H9 (cell line): ENCODE data around the gene CHDH. TPM values are rescaled to one million over a fixed set of nuclear protein-coding genes. Genes with fewer than 3 reads are reported as not detected.

Experiments used
- DNase-seq: peaks from one replicate; pipeline ENCODE4 v3.0.0-alpha.2; 2017
- H2AFZ ChIP-seq: one replicate; pipeline ENCODE4 v1.6.1; 2013; ENCODE audit warnings: mild to moderate bottlenecking, low read length, control low read depth, moderate library complexity
- H2AK5ac ChIP-seq: 2 replicates; pipeline ENCODE4 v1.6.1; 2013; ENCODE audit warnings: low read length, control low read depth, mixed read lengths; ENCODE audit not compliant: insufficient read length
- H2BK120ac ChIP-seq: one replicate; pipeline ENCODE4 v1.6.1; 2013; ENCODE audit warnings: low read depth, mild to moderate bottlenecking, low read length, control low read depth, inconsistent platforms; ENCODE audit not compliant: poor library complexity, severe bottlenecking
- H2BK12ac ChIP-seq: 2 replicates; pipeline ENCODE4 v1.6.1; 2013; ENCODE audit warnings: low read length, control low read depth, mixed read lengths, low read depth; ENCODE audit not compliant: insufficient read length
- H2BK15ac ChIP-seq: 2 replicates; pipeline ENCODE4 v1.6.1; 2013; ENCODE audit warnings: low read depth, low read length, control low read depth
- H2BK20ac ChIP-seq: one replicate; pipeline ENCODE4 v1.6.1; 2013; ENCODE audit warnings: low read depth, mild to moderate bottlenecking, low read length, control low read depth, inconsistent platforms; ENCODE audit not compliant: poor library complexity, severe bottlenecking
- H2BK5ac ChIP-seq: 2 replicates; pipeline ENCODE4 v1.6.1; 2013; ENCODE audit warnings: low read length, control low read depth, mixed read lengths; ENCODE audit not compliant: insufficient read length
- H3K14ac ChIP-seq: 2 replicates; pipeline ENCODE4 v1.6.1; 2013; ENCODE audit warnings: low read length, control low read depth; ENCODE audit not compliant: insufficient read depth
- H3K18ac ChIP-seq: 2 replicates; pipeline ENCODE4 v1.6.1; 2013; ENCODE audit warnings: low read depth, mild to moderate bottlenecking, mixed read lengths, low read length, control low read depth; ENCODE audit not compliant: insufficient read length
- H3K23ac ChIP-seq: 2 replicates; pipeline ENCODE4 v1.6.1; 2013; ENCODE audit warnings: low read length, control low read depth, mixed read lengths, low read depth; ENCODE audit not compliant: insufficient read length
- H3K23me2 ChIP-seq: 2 replicates; pipeline ENCODE4 v1.6.1; 2013; ENCODE audit warnings: low read depth, mild to moderate bottlenecking, mixed read lengths, low read length, control low read depth; ENCODE audit not compliant: insufficient read length, poor library complexity, severe bottlenecking
- H3K27ac ChIP-seq: 2 replicates; pipeline ENCODE4 v1.5.1; 2013; ENCODE audit warnings: low read length, control low read depth, mixed read lengths, low read depth; ENCODE audit not compliant: insufficient read length
- H3K27me3 ChIP-seq: 2 replicates; pipeline ENCODE4 v1.6.1; 2013; ENCODE audit warnings: low read length, control low read depth, inconsistent platforms; ENCODE audit not compliant: insufficient read depth
- H3K4ac ChIP-seq: 2 replicates; pipeline ENCODE4 v1.6.1; 2013; ENCODE audit warnings: low read depth, mild to moderate bottlenecking, control low read depth, inconsistent platforms, low read length, moderate library complexity
- H3K4me1 ChIP-seq: 2 replicates; pipeline ENCODE4 v1.6.1; 2013; ENCODE audit warnings: low read length, control low read depth, inconsistent platforms; ENCODE audit not compliant: insufficient read depth
- H3K4me2 ChIP-seq: 2 replicates; pipeline ENCODE4 v1.6.1; 2013; ENCODE audit warnings: low read length, control low read depth, mixed read lengths; ENCODE audit not compliant: insufficient read length, insufficient read depth
- H3K56ac ChIP-seq: 2 replicates; pipeline ENCODE4 v1.6.1; 2013; ENCODE audit warnings: low read depth, mild to moderate bottlenecking, mixed read lengths, low read length, control low read depth; ENCODE audit not compliant: insufficient read length
- H3K79me1 ChIP-seq: 2 replicates; pipeline ENCODE4 v1.6.1; 2013; ENCODE audit warnings: low read depth, mild to moderate bottlenecking, moderate library complexity, low read length, control low read depth, inconsistent platforms; ENCODE audit not compliant: insufficient read depth, poor library complexity, severe bottlenecking
- H3K79me2 ChIP-seq: 2 replicates; pipeline ENCODE4 v1.6.1; 2013; ENCODE audit warnings: low read length, control low read depth, inconsistent platforms; ENCODE audit not compliant: insufficient read depth
- H3K9ac ChIP-seq: 2 replicates; pipeline ENCODE4 v1.6.1; 2013; ENCODE audit warnings: low read length, control low read depth, mixed read lengths; ENCODE audit not compliant: insufficient read length; ENCODE audit errors: extremely low read depth
- H3K9me3 ChIP-seq: one replicate; pipeline ENCODE4 v1.6.1; 2013; ENCODE audit warnings: low read depth, low read length, inconsistent platforms; ENCODE audit not compliant: control insufficient read depth
- H3T11ph ChIP-seq: one replicate; pipeline ENCODE4 v1.6.1; 2013; ENCODE audit warnings: mild to moderate bottlenecking, low read length, control low read depth, inconsistent platforms
- H4K20me1 ChIP-seq: one replicate; pipeline ENCODE4 v1.6.1; 2013; ENCODE audit not compliant: control insufficient read depth, insufficient read length, insufficient read depth
- H4K5ac ChIP-seq: 2 replicates; pipeline ENCODE4 v1.6.1; 2013; ENCODE audit warnings: low read depth, mild to moderate bottlenecking, mixed read lengths, low read length, control low read depth; ENCODE audit not compliant: insufficient read length
- H4K8ac ChIP-seq: replicated peaks from 2 replicates; pipeline ENCODE4 v1.6.1; 2013; ENCODE audit warnings: low read length, control low read depth, mixed read lengths, low read depth; ENCODE audit not compliant: insufficient read length
- H4K91ac ChIP-seq: 2 replicates; pipeline ENCODE4 v1.6.1; 2013; ENCODE audit warnings: low read depth, mild to moderate bottlenecking, moderate library complexity, mixed read lengths, low read length, control low read depth; ENCODE audit not compliant: insufficient read length
- H3K27ac Mint-ChIP-seq, 3 experiments: 2 replicates in 2 of 3; 3 replicates in 1 of 3; pipeline ENCODE4 v1.8.0; 2020 to 2021; ENCODE audit warnings: mixed read lengths in 3 of 3, mild to moderate bottlenecking in 1 of 3, moderate library complexity in 1 of 3
- H3K27me3 Mint-ChIP-seq: 2 replicates; pipeline ENCODE4 v1.8.0; 2021; ENCODE audit warnings: low read depth, mild to moderate bottlenecking, moderate library complexity, mixed read lengths
- H3K36me3 Mint-ChIP-seq, 3 experiments: 2 replicates in 2 of 3; 3 replicates in 1 of 3; pipeline ENCODE4 v1.8.0; 2020 to 2021; ENCODE audit warnings: low read depth in 3 of 3, mixed read lengths in 3 of 3; ENCODE audit not compliant: insufficient read depth in 1 of 3
- H3K4me1 Mint-ChIP-seq, 2 experiments: 2 replicates each; pipeline ENCODE4 v1.8.0; 2020; ENCODE audit warnings: mixed read lengths in 2 of 2
- H3K4me3 Mint-ChIP-seq, 2 experiments: 2 replicates in 1 of 2; 3 replicates in 1 of 2; pipeline ENCODE4 v1.8.0; 2020 to 2021; ENCODE audit warnings: mild to moderate bottlenecking in 2 of 2, mixed read lengths in 2 of 2, moderate library complexity in 1 of 2
- H3K9me3 Mint-ChIP-seq, 2 experiments: 2 replicates in 1 of 2; 3 replicates in 1 of 2; pipeline ENCODE4 v1.8.0; 2020; ENCODE audit warnings: mild to moderate bottlenecking in 2 of 2, mixed read lengths in 2 of 2, moderate library complexity in 1 of 2
- WGBS: extraction: QIAGEN DNeasy Blood & Tissue Kit; methylation state at CpG from one replicate; pipeline ENCODE4 v1.1.7; 2013; ENCODE audit warnings: missing lambda C conversion rate, low lambda C conversion rate, mixed read lengths; ENCODE audit not compliant: insufficient read length; ENCODE audit errors: extremely low coverage; 5-methylcytosine and 5-hydroxymethylcytosine counted together
- total RNA-seq: library from RNA; stranded (reverse); gene quantifications from 2 replicates; pipeline ENCODE4 v1.2.1, GENCODE V29; 2021
- TF ChIP-seq, protein P1 (sequence below): fragments of 200-600 bp; sonication (generic); conservative IDR thresholded peaks from 3 replicates; pipeline ENCODE4 v1.8.0; 2021; ENCODE audit warnings: antibody characterized with exemption, mild to moderate bottlenecking

CHDH gene
- total RNA-seq, 1 experiment from 2014 or later, result 11.0 TPM

GRCh38 chr3:53826048-53826447 lies 20.2 kb downstream of the CHDH start:
- Histone ChIP-seq H2BK20ac (no peak overlapping the region), H3K18ac (no peak overlapping the region), H2BK120ac (no peak overlapping the region), H3K4ac (no peak overlapping the region), H3K79me2 (no peaks in the 10 kb centered on the region), H3K4me2 (no peak overlapping the region), H3K56ac (no peak overlapping the region), H3K14ac (no peak overlapping the region), H3K79me1 (no peaks in the 10 kb centered on the region), H2AFZ (no peak overlapping the region), H4K8ac (no peak overlapping the region), H2AK5ac (no peak overlapping the region), H4K20me1 (no peaks in the 10 kb centered on the region), H3T11ph (no peak overlapping the region), H3K23ac (no peak overlapping the region), H3K9me3 (no peaks in the 10 kb centered on the region), H3K27ac (no peak overlapping the region), H3K9ac (no peak overlapping the region), H2BK5ac (no peak overlapping the region), H4K5ac (no peak overlapping the region), H3K27me3 (no peaks in the 10 kb centered on the region), H2BK12ac (no peak overlapping the region), H3K23me2 (no peaks in the 10 kb centered on the region), H3K4me1 (no peaks in the 10 kb centered on the region), H4K91ac (no peak overlapping the region), H2BK15ac (no peak overlapping the region)
- Mint-ChIP-seq H3K4me3 (no peak overlapping the region), H3K9me3 (no peaks in the 10 kb centered on the region), H3K27ac (no peak overlapping the region; a peak in 1 of 7 replicates), H3K27me3 (no peaks in the 10 kb centered on the region), H3K36me3 (no peaks in the 10 kb centered on the region; a peak in 3 of 7 replicates), H3K4me1 (peaks cover 4 to 10% of the 10 kb centered on the region in 2 experiments; a peak in 3 of 4 replicates)
- DNase-seq, result no peak
- TF ChIP-seq, protein P1, sequence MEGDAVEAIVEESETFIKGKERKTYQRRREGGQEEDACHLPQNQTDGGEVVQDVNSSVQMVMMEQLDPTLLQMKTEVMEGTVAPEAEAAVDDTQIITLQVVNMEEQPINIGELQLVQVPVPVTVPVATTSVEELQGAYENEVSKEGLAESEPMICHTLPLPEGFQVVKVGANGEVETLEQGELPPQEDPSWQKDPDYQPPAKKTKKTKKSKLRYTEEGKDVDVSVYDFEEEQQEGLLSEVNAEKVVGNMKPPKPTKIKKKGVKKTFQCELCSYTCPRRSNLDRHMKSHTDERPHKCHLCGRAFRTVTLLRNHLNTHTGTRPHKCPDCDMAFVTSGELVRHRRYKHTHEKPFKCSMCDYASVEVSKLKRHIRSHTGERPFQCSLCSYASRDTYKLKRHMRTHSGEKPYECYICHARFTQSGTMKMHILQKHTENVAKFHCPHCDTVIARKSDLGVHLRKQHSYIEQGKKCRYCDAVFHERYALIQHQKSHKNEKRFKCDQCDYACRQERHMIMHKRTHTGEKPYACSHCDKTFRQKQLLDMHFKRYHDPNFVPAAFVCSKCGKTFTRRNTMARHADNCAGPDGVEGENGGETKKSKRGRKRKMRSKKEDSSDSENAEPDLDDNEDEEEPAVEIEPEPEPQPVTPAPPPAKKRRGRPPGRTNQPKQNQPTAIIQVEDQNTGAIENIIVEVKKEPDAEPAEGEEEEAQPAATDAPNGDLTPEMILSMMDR, result no peak
- WGBS, result no CpG with 5 or more reads among the region's 1 CpG
